Upper lobe of left lung (tissue), 6 donors: ENCODE measurements around the gene CXCR4. TPM values are rescaled to one million over a fixed set of nuclear protein-coding genes. Genes with fewer than 3 reads are reported as not detected.

Source experiments
- ATAC-seq, 2 donors: fragments of 200-7000 bp; cut with Tn5 transposase; one replicate each; pipeline ENCODE4 v1.9.1; 2022; ENCODE audit warnings: mild to moderate bottlenecking in 2 of 2, moderate library complexity in 2 of 2; ENCODE audit not compliant: low FRiP score in 2 of 2
- DNase-seq, 2 donors: peaks; one replicate each; pipeline ENCODE4 v3.0.0-alpha.2; 2019 to 2020
- H3K27ac ChIP-seq, 4 donors: fragments of 200-600 bp; sonication (generic); one replicate each; pipeline ENCODE4 v1.5.1; 2016 to 2019
- H3K27me3 ChIP-seq, 4 donors: fragments of 200-600 bp; sonication (generic); one replicate each; pipeline ENCODE4 v1.5.1; 2017 to 2019
- H3K36me3 ChIP-seq, 4 donors: fragments of 200-600 bp; sonication (generic); one replicate each; pipeline ENCODE4 v1.5.1; 2016 to 2019
- H3K4me1 ChIP-seq, 4 donors: fragments of 200-600 bp; sonication (generic); one replicate each; pipeline ENCODE4 v1.5.1; 2018 to 2019
- H3K4me3 ChIP-seq, 4 donors: fragments of 200-600 bp; sonication (generic); one replicate each; pipeline ENCODE4 v1.5.1; 2017 to 2019; ENCODE audit warnings: mild to moderate bottlenecking in 2 of 4, moderate library complexity in 1 of 4
- H3K9me3 ChIP-seq, 4 donors: fragments of 200-600 bp; sonication (generic); one replicate each; pipeline ENCODE4 v1.5.1; 2018 to 2019
- EP300 ChIP-seq, 4 donors: sonication (generic); formaldehyde crosslinking; IDR thresholded peaks; one replicate each; pipeline ENCODE4 v1.5.1; 2017; ENCODE audit warnings: antibody characterized with exemption in 4 of 4, control low read depth in 2 of 4
- POLR2A ChIP-seq, 4 donors: fragments of 450-650 bp; IDR thresholded peaks; one replicate each; pipeline ENCODE4 v1.5.1; 2016 to 2017; ENCODE audit warnings: antibody characterized with exemption in 4 of 4, mild to moderate bottlenecking in 2 of 4
- POLR2AphosphoS5 ChIP-seq, 2 donors: sonication (generic); formaldehyde crosslinking; IDR thresholded peaks; one replicate each; pipeline ENCODE4 v1.5.1; 2017; ENCODE audit warnings: antibody characterized with exemption in 2 of 2
- WGBS, 2 donors: methylation state at CpG; one replicate each; pipeline ENCODE4 v1.1.5; 2017 to 2018; 5-methylcytosine and 5-hydroxymethylcytosine counted together
- total RNA-seq, 6 donors: library from RNA; depleted of rRNA in 4 of 6; stranded (reverse); fragments of >200 nt in 4 of 6; gene quantifications; one replicate each; pipeline versions ENCODE4 v1.1.0 to v1.2.1, GENCODE V29; 2016 to 2021
- TF ChIP-seq, protein P1 (sequence below), 6 experiments: fragments of 450-650 bp in 4 of 6; fragments of 200-600 bp in 2 of 6; sonication (generic) in 2 of 6; IDR thresholded peaks; one replicate each; pipeline ENCODE4 v1.5.1; 2016 to 2019; ENCODE audit warnings: antibody characterized with exemption in 6 of 6
- donor health status: DM: no; HTN: no; CAD: no; lungs with moderate emphysema.
- donor health status: DM: no; HTN: yes; CAD: no; lungs with severe emphysema.

The CXCR4 gene
- total RNA-seq, 6 donors from 2014 or later, result 27.3 to 71.2 (median 56.6) TPM

DNA sequence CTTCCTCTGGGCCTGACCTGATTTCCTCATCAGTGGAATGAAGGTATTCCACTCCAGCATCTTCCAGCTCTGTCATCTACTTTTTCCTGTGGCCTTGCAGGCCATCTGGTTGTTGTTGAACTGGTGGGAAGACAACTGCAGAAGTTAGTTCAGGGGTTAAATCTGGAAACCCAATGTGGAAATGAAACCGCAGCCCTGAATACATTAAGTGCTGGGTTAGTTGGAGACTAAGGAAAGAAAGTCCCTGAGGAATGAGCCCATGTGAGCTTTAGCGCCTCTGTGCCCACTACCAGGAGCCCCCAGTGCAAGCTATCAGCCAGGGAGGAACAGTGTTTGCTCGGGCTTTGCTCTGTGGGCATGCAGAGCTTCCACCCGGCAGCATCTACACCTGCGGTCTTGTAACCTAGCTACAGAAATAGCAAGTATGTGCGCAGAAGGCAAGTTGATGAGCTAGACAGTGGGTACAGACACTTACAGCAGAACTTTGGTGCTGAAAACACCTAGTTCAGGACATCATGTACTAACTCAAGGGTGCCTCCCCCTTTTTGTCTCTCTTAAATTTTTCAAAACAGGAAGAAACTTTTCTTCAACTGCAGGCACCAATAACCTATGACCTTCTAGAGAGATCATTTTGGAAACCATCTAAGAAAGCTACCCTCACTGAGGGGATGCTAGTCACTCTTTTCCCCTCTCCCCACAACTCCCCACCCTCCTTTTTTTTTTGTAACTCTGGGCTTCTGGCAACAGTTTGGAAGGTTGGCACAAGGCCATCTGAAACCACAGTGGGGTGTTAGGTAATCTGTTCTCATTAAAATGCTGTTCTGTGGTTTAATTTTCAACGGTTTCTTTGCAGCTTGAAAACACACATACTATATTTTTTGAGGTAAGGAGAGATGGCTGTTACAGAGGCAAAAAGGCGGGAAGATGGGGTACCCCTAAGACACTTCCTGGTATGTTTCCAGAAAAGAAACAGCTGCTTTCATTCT lies 18.3 kb upstream of the CXCR4 start:
- DNase-seq (peak in 1 of 2 donors; percentile 70), ATAC-seq (peak; percentile 72 to 79)
- peak overlapping the region; percentile 43 to 84 (median 78) for H3K27ac ChIP-seq
- no peaks in the 10 kb centered on the region for H3K9me3 ChIP-seq
- H3K27me3 ChIP-seq, result no peaks in the 10 kb centered on the region
- TF ChIP-seq, protein P1, sequence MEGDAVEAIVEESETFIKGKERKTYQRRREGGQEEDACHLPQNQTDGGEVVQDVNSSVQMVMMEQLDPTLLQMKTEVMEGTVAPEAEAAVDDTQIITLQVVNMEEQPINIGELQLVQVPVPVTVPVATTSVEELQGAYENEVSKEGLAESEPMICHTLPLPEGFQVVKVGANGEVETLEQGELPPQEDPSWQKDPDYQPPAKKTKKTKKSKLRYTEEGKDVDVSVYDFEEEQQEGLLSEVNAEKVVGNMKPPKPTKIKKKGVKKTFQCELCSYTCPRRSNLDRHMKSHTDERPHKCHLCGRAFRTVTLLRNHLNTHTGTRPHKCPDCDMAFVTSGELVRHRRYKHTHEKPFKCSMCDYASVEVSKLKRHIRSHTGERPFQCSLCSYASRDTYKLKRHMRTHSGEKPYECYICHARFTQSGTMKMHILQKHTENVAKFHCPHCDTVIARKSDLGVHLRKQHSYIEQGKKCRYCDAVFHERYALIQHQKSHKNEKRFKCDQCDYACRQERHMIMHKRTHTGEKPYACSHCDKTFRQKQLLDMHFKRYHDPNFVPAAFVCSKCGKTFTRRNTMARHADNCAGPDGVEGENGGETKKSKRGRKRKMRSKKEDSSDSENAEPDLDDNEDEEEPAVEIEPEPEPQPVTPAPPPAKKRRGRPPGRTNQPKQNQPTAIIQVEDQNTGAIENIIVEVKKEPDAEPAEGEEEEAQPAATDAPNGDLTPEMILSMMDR (IDR thresholded peaks at IDR 0.05), result no peak
- TF ChIP-seq EP300 (IDR thresholded peaks at IDR 0.05) (peak; percentile 49 to 99 (median 99)), POLR2A (IDR thresholded peaks at IDR 0.05) (peak in 3 of 4 donors; percentile 20 to 85 (median 20)), POLR2AphosphoS5 (IDR thresholded peaks at IDR 0.05) (peak; percentile 54 to 73)
- H3K4me1 ChIP-seq, result peaks cover 3 to 29% (median 12%) of the 10 kb centered on the region in 4 donors
- no peaks in the 10 kb centered on the region for H3K36me3 ChIP-seq
- 55 to 57% methylated on average over 8 of the region's 8 CpGs for WGBS, 2 donors
- H3K4me3 ChIP-seq, result no peak overlapping the region

- DNase-seq, result no peak
- Histone ChIP-seq H3K4me1 (peaks cover 3 to 29% (median 12%) of the 10 kb centered on the region in 4 donors), H3K4me3 (no peak overlapping the region), H3K36me3 (no peaks in the 10 kb centered on the region), H3K27ac (peak overlapping the region; percentile 43 to 84 (median 78)), H3K9me3 (no peaks in the 10 kb centered on the region), H3K27me3 (no peaks in the 10 kb centered on the region)
- no peak for ATAC-seq
- TF ChIP-seq, protein P1 (IDR thresholded peaks at IDR 0.05), result no peak
Measured at GRCh38 chr2:136135462-136135861, 17.5 kb upstream of the CXCR4 start.

- H3K36me3 ChIP-seq, result no peaks in the 10 kb centered on the region
- no peak for ATAC-seq
- peaks cover 3 to 29% (median 12%) of the 10 kb centered on the region in 4 donors for H3K4me1 ChIP-seq
- H3K4me3 ChIP-seq, result no peak overlapping the region
- H3K27ac ChIP-seq, result peak overlapping the region in 2 of 4 donors; percentile 78 to 84
- DNase-seq, result no peak
- H3K27me3 ChIP-seq, result no peaks in the 10 kb centered on the region
- no peaks in the 10 kb centered on the region for H3K9me3 ChIP-seq
- no peak for TF ChIP-seq POLR2A (IDR thresholded peaks at IDR 0.05)
- TF ChIP-seq POLR2AphosphoS5 (IDR thresholded peaks at IDR 0.05), result no peak
- TF ChIP-seq EP300 (IDR thresholded peaks at IDR 0.05), result no peak
- TF ChIP-seq, protein P1 (IDR thresholded peaks at IDR 0.05), result no peak
- 43 to 60% methylated on average over 2 of the region's 2 CpGs for WGBS, 2 donors
Measured at GRCh38 chr2:136134126-136134525, 16.2 kb upstream of the CXCR4 start.

DNA sequence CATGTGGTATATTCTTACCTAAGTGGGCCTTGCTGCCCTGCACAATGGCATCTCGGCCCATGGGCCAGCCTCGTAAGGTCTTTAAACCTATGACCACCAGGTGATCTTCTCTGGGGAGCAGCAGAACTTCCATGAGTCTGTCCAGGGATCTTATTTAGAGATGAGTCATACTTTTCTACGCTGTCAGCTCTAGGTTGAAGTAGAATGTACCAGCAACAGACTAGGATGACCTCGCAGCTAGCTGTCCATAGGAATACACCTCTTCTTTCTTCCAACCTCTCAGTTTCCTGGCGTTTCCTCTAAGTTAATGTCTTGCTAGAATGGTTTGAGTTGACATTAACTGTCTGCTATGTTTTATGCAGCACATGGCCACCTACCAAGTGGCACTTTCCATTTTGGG lies 15.6 kb upstream of the CXCR4 start:
- 88 to 94% methylated on average over 5 of the region's 5 CpGs for WGBS, 2 donors
- H3K9me3 ChIP-seq, result no peaks in the 10 kb centered on the region
- H3K27me3 ChIP-seq, result no peaks in the 10 kb centered on the region
- TF ChIP-seq EP300 (IDR thresholded peaks at IDR 0.05), result no peak
- TF ChIP-seq, protein P1 (IDR thresholded peaks at IDR 0.05), result no peak
- no peak for TF ChIP-seq POLR2A (IDR thresholded peaks at IDR 0.05)
- TF ChIP-seq POLR2AphosphoS5 (IDR thresholded peaks at IDR 0.05), result no peak
- no peaks in the 10 kb centered on the region for H3K36me3 ChIP-seq
- H3K4me1 ChIP-seq, result peaks cover 3 to 29% (median 12%) of the 10 kb centered on the region in 4 donors
- peak overlapping the region in 3 of 4 donors; percentile 33 to 84 (median 68) for H3K27ac ChIP-seq
- no peak overlapping the region for H3K4me3 ChIP-seq
- ATAC-seq (no peak), DNase-seq (no peak)
